Skeletal muscle tissue (tissue), 4 donors: Measurements from ENCODE around the gene PAFAH2. TPM values are rescaled to one million over a fixed set of nuclear protein-coding genes. Genes with fewer than 3 reads are reported as not detected.

ENCODE experiments used
- H3K27ac ChIP-seq: one replicate; pipeline ENCODE4 v1.7.0; 2013; ENCODE audit warnings: mild to moderate bottlenecking, low read depth, low read length, inconsistent platforms
- H3K27me3 ChIP-seq, 3 donors: one replicate each; pipeline ENCODE4 v1.7.0; 2013; ENCODE audit warnings: low read length in 3 of 3; ENCODE audit not compliant: control insufficient read depth in 3 of 3, insufficient read depth in 3 of 3
- H3K36me3 ChIP-seq, 3 donors: one replicate each; pipeline ENCODE4 v1.7.0; 2013; ENCODE audit warnings: low read length in 3 of 3; ENCODE audit not compliant: control insufficient read depth in 3 of 3, insufficient read depth in 3 of 3
- H3K4me1 ChIP-seq, 3 donors: one replicate each; pipeline ENCODE4 v1.7.0; 2013; ENCODE audit warnings: low read length in 3 of 3, mild to moderate bottlenecking in 3 of 3; ENCODE audit not compliant: control insufficient read depth in 3 of 3, insufficient read depth in 3 of 3
- H3K4me3 ChIP-seq, 3 donors: one replicate each; pipeline ENCODE4 v1.7.0; 2013; ENCODE audit warnings: low read length in 3 of 3
- H3K9ac ChIP-seq, 3 donors: one replicate each; pipeline ENCODE4 v1.7.0; 2013; ENCODE audit warnings: low read length in 3 of 3, mild to moderate bottlenecking in 3 of 3, moderate library complexity in 2 of 3, low read depth in 1 of 3
- H3K9me3 ChIP-seq, 3 donors: one replicate each; pipeline ENCODE4 v1.7.0; 2013; ENCODE audit warnings: low read length in 3 of 3; ENCODE audit not compliant: control insufficient read depth in 3 of 3
- total RNA-seq: library from RNA; depleted of rRNA; stranded (reverse); fragments of >200 nt; gene quantifications from one replicate; pipeline ENCODE4 v1.2.3, GENCODE V29; 2014
- donor health status: Osteomylitis.

Gene PAFAH2
- total RNA-seq, 1 donor from 2014 or later = 33.9 TPM

GRCh38 chr1:26041401-26041800 lies 43.5 kb upstream of the PAFAH2 start:
- H3K36me3 ChIP-seq = no peaks in the 10 kb centered on the region
- no peaks in the 10 kb centered on the region for H3K9me3 ChIP-seq
- no peak overlapping the region for H3K4me3 ChIP-seq
- H3K9ac ChIP-seq = no peak overlapping the region
- H3K27me3 ChIP-seq = peaks cover 8 to 14% (median 10%) of the 10 kb centered on the region in 3 donors
- no peak overlapping the region for H3K27ac ChIP-seq
- H3K4me1 ChIP-seq = peaks cover 13 to 60% (median 54%) of the 10 kb centered on the region in 3 donors

GRCh38 chr1:26038904-26039303 lies 41.0 kb upstream of the PAFAH2 start:
- Histone ChIP-seq H3K4me1 (peaks cover 24 to 55% (median 49%) of the 10 kb centered on the region in 3 donors), H3K27me3 (peaks cover 0 to 8% (median 3%) of the 10 kb centered on the region in 3 donors), H3K9ac (peak overlapping the region in 2 of 3 donors; percentile 42 to 73), H3K4me3 (no peak overlapping the region), H3K27ac (peak overlapping the region; percentile 100), H3K36me3 (no peaks in the 10 kb centered on the region), H3K9me3 (no peaks in the 10 kb centered on the region)

GRCh38 chr1:26038477-26038876 lies 40.6 kb upstream of the PAFAH2 start:
- H3K27ac ChIP-seq = peak overlapping the region; percentile 100
- H3K4me3 ChIP-seq = no peak overlapping the region
- H3K4me1 ChIP-seq = peaks cover 24 to 52% (median 48%) of the 10 kb centered on the region in 3 donors
- H3K36me3 ChIP-seq = no peaks in the 10 kb centered on the region
- peak overlapping the region; percentile 42 to 73 (median 65) for H3K9ac ChIP-seq
- no peaks in the 10 kb centered on the region for H3K9me3 ChIP-seq
- H3K27me3 ChIP-seq = peaks cover 0 to 8% (median 3%) of the 10 kb centered on the region in 3 donors

GRCh38 chr1:26037904-26038303 lies 40.0 kb upstream of the PAFAH2 start:
- Histone ChIP-seq H3K9ac (peak overlapping the region; percentile 57 to 73 (median 65)), H3K27me3 (peaks cover 0 to 3% (median 3%) of the 10 kb centered on the region in 3 donors), H3K36me3 (no peaks in the 10 kb centered on the region), H3K9me3 (no peaks in the 10 kb centered on the region), H3K4me1 (peaks cover 24 to 48% (median 46%) of the 10 kb centered on the region in 3 donors), H3K27ac (peak overlapping the region; percentile 100), H3K4me3 (peak overlapping the region in 1 of 3 donors; percentile 22)

GRCh38 chr1:26036756-26037281 lies 39.0 kb upstream of the PAFAH2 start:
- H3K4me3 ChIP-seq = peak overlapping the region in 2 of 3 donors; percentile 54 to 58
- H3K4me1 ChIP-seq = peaks cover 24 to 48% (median 42%) of the 10 kb centered on the region in 3 donors
- no peaks in the 10 kb centered on the region for H3K9me3 ChIP-seq
- H3K27me3 ChIP-seq = no peaks in the 10 kb centered on the region
- H3K36me3 ChIP-seq = no peaks in the 10 kb centered on the region
- peak overlapping the region; percentile 100 for H3K27ac ChIP-seq
- peak overlapping the region; percentile 76 to 100 (median 77) for H3K9ac ChIP-seq

GRCh38 chr1:26035959-26036755 lies 38.3 kb upstream of the PAFAH2 start:
- Histone ChIP-seq H3K4me1 (peaks cover 24 to 48% (median 42%) of the 10 kb centered on the region in 3 donors), H3K36me3 (peaks cover 0 to 3% (median 0%) of the 10 kb centered on the region in 3 donors), H3K9me3 (no peaks in the 10 kb centered on the region), H3K4me3 (peak overlapping the region; percentile 88 to 98 (median 94)), H3K27me3 (no peaks in the 10 kb centered on the region), H3K9ac (peak overlapping the region; percentile 98 to 100 (median 100)), H3K27ac (peak overlapping the region; percentile 100)

GRCh38 chr1:26035203-26035958 lies 37.5 kb upstream of the PAFAH2 start:
- Histone ChIP-seq H3K4me1 (peaks cover 24 to 48% (median 42%) of the 10 kb centered on the region in 3 donors), H3K4me3 (peak overlapping the region; percentile 88 to 98 (median 94)), H3K27me3 (no peaks in the 10 kb centered on the region), H3K9me3 (no peaks in the 10 kb centered on the region), H3K9ac (peak overlapping the region; percentile 98 to 100 (median 100)), H3K27ac (peak overlapping the region; percentile 100), H3K36me3 (peaks cover 3 to 11% (median 5%) of the 10 kb centered on the region in 3 donors)

GRCh38 chr1:26034504-26035202 lies 36.8 kb upstream of the PAFAH2 start:
- Histone ChIP-seq H3K4me3 (peak overlapping the region; percentile 88 to 98 (median 94)), H3K27me3 (no peaks in the 10 kb centered on the region), H3K9me3 (no peaks in the 10 kb centered on the region), H3K36me3 (peaks cover 3 to 12% (median 5%) of the 10 kb centered on the region in 3 donors), H3K4me1 (peaks cover 24 to 48% (median 42%) of the 10 kb centered on the region in 3 donors), H3K9ac (peak overlapping the region; percentile 98 to 100 (median 100)), H3K27ac (peak overlapping the region; percentile 100)

GRCh38 chr1:26032656-26033357 lies 34.9 kb upstream of the PAFAH2 start:
- no peaks in the 10 kb centered on the region for H3K9me3 ChIP-seq
- peaks cover 22 to 35% (median 32%) of the 10 kb centered on the region in 3 donors for H3K4me1 ChIP-seq
- H3K27me3 ChIP-seq = no peaks in the 10 kb centered on the region
- H3K27ac ChIP-seq = no peak overlapping the region
- no peak overlapping the region for H3K4me3 ChIP-seq
- H3K9ac ChIP-seq = no peak overlapping the region
- peaks cover 3 to 17% (median 6%) of the 10 kb centered on the region in 3 donors for H3K36me3 ChIP-seq
